Psoas muscle (tissue), 8 donors: Measurements from ENCODE around the gene IFT74. TPM values are rescaled to one million over a fixed set of nuclear protein-coding genes. Genes with fewer than 3 reads are reported as not detected.

ENCODE experiments used
- ATAC-seq, 4 donors: fragments of 200-7000 bp; cut with Tn5 transposase; one replicate each; pipeline ENCODE4 v1.9.1; 2020; ENCODE audit warnings: moderate library complexity in 3 of 4, mild to moderate bottlenecking in 2 of 4
- DNase-seq, 2 donors: peaks; one replicate each; pipeline ENCODE4 v3.0.0-alpha.2; 2020
- H3K27ac ChIP-seq: fragments of 200-600 bp; one replicate; pipeline ENCODE4 v1.8.0; 2022
- H3K27me3 ChIP-seq, 3 donors: fragments of 200-600 bp in 1 of 3; one replicate each; pipeline versions ENCODE4 v1.6.1 to v1.8.0; 2013 to 2022; ENCODE audit warnings: low read length in 2 of 3, mild to moderate bottlenecking in 2 of 3, moderate library complexity in 1 of 3; ENCODE audit not compliant: insufficient read depth in 3 of 3
- H3K36me3 ChIP-seq, 2 donors: fragments of 200-600 bp in 1 of 2; one replicate each; pipeline versions ENCODE4 v1.6.1 to v1.8.0; 2013 to 2022; ENCODE audit warnings: low read depth in 1 of 2, mild to moderate bottlenecking in 1 of 2, moderate library complexity in 1 of 2; ENCODE audit not compliant: insufficient read depth in 1 of 2
- H3K4me1 ChIP-seq: fragments of 200-600 bp; one replicate; pipeline ENCODE4 v1.8.0; 2022
- H3K4me3 ChIP-seq: fragments of 200-600 bp; one replicate; pipeline ENCODE4 v1.8.0; 2022; ENCODE audit warnings: mild to moderate bottlenecking
- H3K9me3 ChIP-seq: fragments of 200-600 bp; one replicate; pipeline ENCODE4 v1.8.0; 2022
- CTCF ChIP-seq: fragments of 200-600 bp; IDR thresholded peaks from one replicate; pipeline ENCODE4 v1.8.0; 2022; ENCODE audit warnings: antibody characterized with exemption
- WGBS, 3 donors: extraction: QIAGEN DNeasy Blood & Tissue Kit; methylation state at CpG; one replicate each; pipeline versions ENCODE4 v1.1.6 to v1.1.7; 2013; 5-methylcytosine and 5-hydroxymethylcytosine counted together
- intact Hi-C, 2 donors: fragments of 100-400 bp; cut with DNase I; formaldehyde crosslinking; loops; one replicate each; pipeline versions ENCODE4 v1.11.0 to v1.14.2; 2022
- long read RNA-seq, 2 donors: library from polyadenylated mRNA; unstranded; transcript quantifications; one replicate each; pipeline ENCODE4 v2.0.0, GENCODE V29; 2021
- polyA plus RNA-seq, 3 donors: library from polyadenylated mRNA; stranded (reverse); fragments of 200-250 nt; gene quantifications; one replicate each; pipeline ENCODE4 v1.2.3, GENCODE V29; 2013
- total RNA-seq, 4 donors: library from RNA; stranded (reverse); fragmentation: NEBNext Ultra II Directional in 2 of 4; extraction: Animal tissue kit (Norgen Biotek cat#: 25700) in 2 of 4; gene quantifications; one replicate each; pipeline versions ENCODE4 v1.2.1 to v1.2.4, GENCODE V29; 2021 to 2023
- donor health status: healthy with polysubstance abuse.
- donor health status: DM: no; HTN: no; CAD: no; lungs with moderate emphysema.
- donor health status: Bipolar disorder and iron deficiency.
- donor health status: healthy.
- donor health status: DM: yes; HTN: yes; CAD: no.
- donor health status: DM: no; HTN: no; CAD: no.
- donor health status: DM: no; HTN: no; CAD: no.
- donor health status: DM: yes; HTN: yes; CAD: no.

Gene IFT74
- total RNA-seq = 10 to 100 TPM in 1 of 4 donors, 1 to 10 TPM in 3; 7.7 to 11.5 (median 8.1) TPM
- 10 to 100 TPM in 1 of 3 donors, 1 to 10 TPM in 2; 3.1 to 14.2 (median 6.6) TPM for polyA plus RNA-seq
- long read RNA-seq, donor 1, partial matches to known transcripts = 3 of 6 reads
- long read RNA-seq, donor 1, other reads (novel, unspliced or antisense) = 1 of 6 reads
- long read RNA-seq, donor 2, transcript IFT74-201 (20 exons, 2,160 nt) = major isoform, 5 of 9 reads
- long read RNA-seq, donor 2, partial matches to known transcripts = 2 of 9 reads
- long read RNA-seq, donor 2, other reads (novel, unspliced or antisense) = 2 of 9 reads

DNA sequence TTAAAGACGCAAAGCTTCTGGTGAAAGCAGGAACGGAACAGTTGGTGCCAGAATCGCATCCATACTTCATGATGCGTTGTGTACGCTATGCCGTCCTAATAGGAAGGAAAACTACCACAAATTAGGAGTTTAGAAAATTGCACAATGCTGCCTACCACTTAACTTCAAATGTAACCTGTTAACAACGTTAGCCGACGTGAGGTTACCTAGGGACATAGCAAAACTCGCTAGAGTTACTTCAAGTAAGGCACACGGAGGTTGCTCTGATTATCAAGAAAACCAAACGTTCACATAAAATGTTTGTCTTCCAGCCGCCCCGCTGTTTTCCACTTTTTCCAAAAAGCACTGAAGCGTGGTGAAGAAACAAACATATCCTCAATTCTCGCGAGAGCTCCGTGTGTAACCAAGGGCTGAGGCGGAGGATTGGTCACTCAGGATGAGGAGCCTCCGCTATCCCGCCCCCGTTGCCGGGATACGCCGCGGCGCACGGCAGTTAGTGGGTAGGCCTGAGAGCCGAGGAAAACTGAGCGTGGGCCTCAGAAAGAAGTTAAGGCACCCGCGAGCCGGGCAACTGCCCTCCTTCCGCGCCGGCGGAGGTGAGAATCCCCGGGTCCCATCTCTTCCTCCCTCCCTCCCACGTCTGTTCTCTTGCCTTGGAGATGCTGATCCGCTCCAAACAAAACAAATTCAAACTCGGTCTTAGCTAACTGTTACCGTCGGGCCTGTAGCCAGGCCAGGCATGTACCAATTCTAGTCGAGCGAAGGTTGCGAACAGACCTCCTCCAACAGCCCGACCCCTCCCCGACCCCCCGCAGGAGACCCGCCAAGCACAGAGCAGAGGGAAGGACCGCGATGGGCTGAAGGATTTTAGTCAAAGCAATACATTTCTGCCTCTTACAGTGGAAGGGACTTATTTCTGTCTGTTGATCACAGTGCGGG is at the start of gene IFT74:
Gene IFT74 (plus strand): TSS at position 492 of the 939 bp plus-strand sequence. CDS start 5,556 bp downstream, outside the sequence.
- intact Hi-C loops = loop anchor here in 1 of 2 donors (2.0 kb wide), 1 partner anchor 63 kb away; the partner anchor contains the start of gene CAAP1

GRCh38 chr9:26913138-26913668 is 43.0 kb upstream of the IFT74 start:
- Histone ChIP-seq H3K36me3 (peaks cover 0 to 98% of the 10 kb centered on the region in 2 donors), H3K27me3 (no peaks in the 10 kb centered on the region), H3K4me1 (no peaks in the 10 kb centered on the region), H3K9me3 (no peaks in the 10 kb centered on the region), H3K4me3 (no peak overlapping the region), H3K27ac (no peak overlapping the region)
- no peak for ATAC-seq
- no peak for TF ChIP-seq CTCF
- intact Hi-C loops = no loop called here
- WGBS, 3 donors = 88 to 100% (median 95%) methylated on average over 2 of the region's 2 CpGs
- no peak for DNase-seq

More for the DNA sequence above, at the start of gene IFT74:
- DNase-seq = peak; percentile 98
- Histone ChIP-seq H3K4me3 (peak within 1 kb of the TSS; percentile 66), H3K27me3 (no peaks in the 10 kb centered on the region), H3K4me1 (peaks cover 9% of the 10 kb centered on the region), H3K9me3 (no peaks in the 10 kb centered on the region), H3K27ac (peak within 1 kb of the TSS; percentile 80), H3K36me3 (no peaks in the 10 kb centered on the region)
- peak; percentile 100 for ATAC-seq
- TF ChIP-seq CTCF = no peak
- WGBS, 3 donors = 1% methylated on average over 52 to 53 of the region's 53 CpGs

- Histone ChIP-seq H3K27ac (no peak overlapping the region), H3K9me3 (no peaks in the 10 kb centered on the region), H3K4me1 (no peaks in the 10 kb centered on the region), H3K36me3 (peaks cover 2 to 99% of the 10 kb centered on the region in 2 donors), H3K27me3 (no peaks in the 10 kb centered on the region), H3K4me3 (no peak overlapping the region)
- whole genome bisulfite sequencing, 3 donors = 18 to 22% (median 19%) methylated on average over 1 of the region's 1 CpG
- no peak for ATAC-seq
- DNase-seq = no peak
- no peak for TF ChIP-seq CTCF
- intact Hi-C loops = loop anchor here in 1 of 2 donors (5.0 kb wide), 1 partner anchor 47 kb away; no protein-coding TSS in a partner anchor
Measured at GRCh38 chr9:26919698-26920097, 36.5 kb upstream of the IFT74 start.

DNA sequence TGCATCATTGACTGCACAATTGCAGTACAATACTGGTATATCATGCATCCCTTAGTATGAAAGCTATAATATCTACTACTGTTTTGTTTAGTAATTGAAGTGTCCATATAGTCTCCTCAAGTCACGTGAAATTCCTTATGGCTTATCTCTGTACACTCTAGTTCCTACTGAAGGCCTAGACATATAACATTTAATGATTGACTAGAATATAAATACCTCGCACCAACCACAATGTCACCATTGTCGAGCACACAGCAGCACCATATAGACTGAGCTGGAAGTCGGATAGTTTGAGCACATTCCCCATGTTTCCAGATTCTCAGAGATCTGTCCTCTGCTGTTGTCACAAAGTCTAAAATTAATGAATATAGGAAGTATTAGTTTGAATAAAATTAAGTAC is 30.6 kb upstream of the IFT74 start:
- Histone ChIP-seq H3K4me3 (no peak overlapping the region), H3K4me1 (no peaks in the 10 kb centered on the region), H3K27ac (no peak overlapping the region), H3K36me3 (peaks cover 2 to 98% of the 10 kb centered on the region in 2 donors), H3K27me3 (no peaks in the 10 kb centered on the region), H3K9me3 (no peaks in the 10 kb centered on the region)
- no peak for TF ChIP-seq CTCF
- WGBS, 3 donors = 96 to 97% (median 96%) methylated on average over 4 of the region's 4 CpGs
- ATAC-seq (no peak), DNase-seq (no peak)
- intact Hi-C loops = no loop called here
